Transverse colon (tissue), 4 donors: ENCODE results near the gene NUMBL. TPM values are rescaled to one million over a fixed set of nuclear protein-coding genes. Genes with fewer than 3 reads are reported as not detected.

Source experiments
- DNase-seq: peaks from one replicate; pipeline ENCODE4 v3.0.0-alpha.2; 2019
- H3K27ac ChIP-seq, 4 donors: fragments of 200-600 bp; sonication (generic); 2 replicates each; pipeline ENCODE4 v1.5.1; 2016 to 2018; ENCODE audit warnings: inconsistent platforms in 4 of 4
- H3K27me3 ChIP-seq: fragments of 200-600 bp; sonication (generic); 2 replicates; pipeline ENCODE4 v1.5.1; 2017; ENCODE audit warnings: inconsistent platforms
- H3K36me3 ChIP-seq, 4 donors: fragments of 200-600 bp; sonication (generic); 2 replicates each; pipeline ENCODE4 v1.5.1; 2017 to 2019; ENCODE audit warnings: inconsistent platforms in 4 of 4
- H3K4me1 ChIP-seq, 4 donors: fragments of 200-600 bp; sonication (generic); 2 replicates each; pipeline ENCODE4 v1.5.1; 2017 to 2020; ENCODE audit warnings: inconsistent platforms in 4 of 4
- H3K4me3 ChIP-seq, 4 donors: fragments of 200-600 bp; sonication (generic); 1 replicate in 1 of 4; 2 replicates in 3 of 4; pipeline versions ENCODE4 v1.5.1 to v1.6.1; 2017 to 2019; ENCODE audit warnings: inconsistent platforms in 4 of 4
- H3K9me3 ChIP-seq, 2 donors: fragments of 200-600 bp; sonication (generic); 2 replicates each; pipeline ENCODE4 v1.5.1; 2017 to 2019; ENCODE audit warnings: inconsistent platforms in 2 of 2
- CTCF ChIP-seq, 5 experiments: fragments of 200-600 bp in 3 of 5; fragments of 450-650 bp in 2 of 5; sonication (generic) in 3 of 5; IDR thresholded peaks; 1 replicate in 2 of 5; 2 replicates in 3 of 5; pipeline ENCODE4 v1.5.1; 2016 to 2017; ENCODE audit warnings: antibody characterized with exemption in 5 of 5, inconsistent platforms in 3 of 5, mild to moderate bottlenecking in 2 of 5, moderate library complexity in 1 of 5
- EP300 ChIP-seq: sonication (generic); formaldehyde crosslinking; IDR thresholded peaks from one replicate; pipeline ENCODE4 v1.6.1; 2017; ENCODE audit warnings: antibody characterized with exemption, low read depth
- POLR2A ChIP-seq: fragments of 450-650 bp; IDR thresholded peaks from one replicate; pipeline ENCODE4 v1.6.1; 2016; ENCODE audit warnings: antibody characterized with exemption, mild to moderate bottlenecking, moderate library complexity
- POLR2AphosphoS5 ChIP-seq, 3 donors: sonication (generic); formaldehyde crosslinking; IDR thresholded peaks; one replicate each; pipeline ENCODE4 v1.6.1; 2016; ENCODE audit warnings: antibody characterized with exemption in 3 of 3
- WGBS, 2 donors: methylation state at CpG; one replicate each; pipeline ENCODE4 v1.1.5; 2018; ENCODE audit warnings: low coverage in 1 of 2; 5-methylcytosine and 5-hydroxymethylcytosine counted together
- in situ Hi-C, 4 donors: fragments of 200-750 bp; cut with MboI; loops; one replicate each; pipeline versions ENCODE4 v1.15.0 to v1.15.1; 2017; ENCODE audit warnings: low sequenced_read_pairs in 3 of 4, low pct_ligation_motif_present in 1 of 4, low pct_unique_long_range_greater_than_20kb in 1 of 4
- intact Hi-C: fragments of 100-400 bp; cut with DNase I; formaldehyde crosslinking; loops from one replicate; pipeline ENCODE4 v1.15.1; 2023; ENCODE audit warnings: low total_unique reads
- total RNA-seq, 4 donors: library from RNA; depleted of rRNA; stranded (reverse); fragments of >200 nt; gene quantifications; one replicate each; pipeline ENCODE4 v1.1.0, GENCODE V29; 2016

NUMBL gene
- total RNA-seq, 4 donors from 2014 or later, result 9.0 to 44.9 (median 20.4) TPM

GRCh38 chr19:40632311-40633036, 58.0 kb downstream of the NUMBL start:
- Histone ChIP-seq H3K4me3 (no peak overlapping the region), H3K27ac (no peak overlapping the region), H3K36me3 (no peaks in the 10 kb centered on the region), H3K4me1 (peaks cover 0 to 9% (median 4%) of the 10 kb centered on the region in 4 donors), H3K9me3 (no peaks in the 10 kb centered on the region), H3K27me3 (peaks cover 5% of the 10 kb centered on the region)
- TF ChIP-seq EP300 (no peak), POLR2AphosphoS5 (IDR thresholded peaks at IDR 0.05) (no peak), CTCF (IDR thresholded peaks at IDR 0.05) (no peak), POLR2A (no peak)
- WGBS, 2 donors, result 91% methylated on average over 3 of the region's 3 CpGs; no CpG with 5 or more reads in 1 of the 2 donors
- DNase-seq, result no peak
- in situ Hi-C loops, result loop anchor here in 1 of 4 donors (10.0 kb wide), 1 partner anchor 88 kb away; no protein-coding TSS in a partner anchor
- intact Hi-C loops, result loop anchor here (10.0 kb wide), 1 partner anchor 108 kb away; no protein-coding TSS in a partner anchor

GRCh38 chr19:40630571-40631160, 59.8 kb downstream of the NUMBL start:
- Histone ChIP-seq H3K27me3 (peaks cover 5% of the 10 kb centered on the region), H3K9me3 (no peaks in the 10 kb centered on the region), H3K36me3 (peaks cover 0 to 2% (median 0%) of the 10 kb centered on the region in 4 donors), H3K4me3 (no peak overlapping the region), H3K27ac (no peak overlapping the region), H3K4me1 (peaks cover 0 to 9% (median 4%) of the 10 kb centered on the region in 4 donors)
- in situ Hi-C loops (loop anchor here in 1 of 4 donors (10.0 kb wide), 1 partner anchor 86 kb away; no protein-coding TSS in a partner anchor), intact Hi-C loops (loop anchor here (10.0 kb wide), 1 partner anchor 106 kb away; no protein-coding TSS in a partner anchor)
- 54 to 66% methylated on average over 8 to 16 of the region's 16 CpGs for whole genome bisulfite sequencing, 2 donors
- no peak for DNase-seq
- no peak for TF ChIP-seq POLR2A
- TF ChIP-seq POLR2AphosphoS5 (IDR thresholded peaks at IDR 0.05), result no peak
- TF ChIP-seq EP300, result no peak
- no peak for TF ChIP-seq CTCF (IDR thresholded peaks at IDR 0.05)

- intact Hi-C loops (no loop called here), in situ Hi-C loops (no loop called here)
- WGBS, 2 donors, result 96% methylated on average over 42 of the region's 42 CpGs; no CpG with 5 or more reads in 1 of the 2 donors
- Histone ChIP-seq H3K4me3 (no peak overlapping the region), H3K36me3 (peaks cover 0 to 5% (median 0%) of the 10 kb centered on the region in 4 donors), H3K27ac (no peak overlapping the region), H3K4me1 (peaks cover 0 to 7% (median 2%) of the 10 kb centered on the region in 4 donors), H3K9me3 (no peaks in the 10 kb centered on the region), H3K27me3 (peaks cover 5% of the 10 kb centered on the region)
- TF ChIP-seq POLR2AphosphoS5 (IDR thresholded peaks at IDR 0.05) (no peak), EP300 (no peak), POLR2A (no peak)
- DNase-seq, result no peak
Measured at GRCh38 chr19:40629346-40629745, 61.1 kb downstream of the NUMBL start.

- Histone ChIP-seq H3K4me1 (no peaks in the 10 kb centered on the region), H3K27ac (no peak overlapping the region), H3K9me3 (no peaks in the 10 kb centered on the region), H3K4me3 (no peak overlapping the region), H3K36me3 (peaks cover 0 to 5% (median 0%) of the 10 kb centered on the region in 4 donors), H3K27me3 (no peaks in the 10 kb centered on the region)
- DNase-seq, result no peak
- in situ Hi-C loops, result no loop called here
- 88 to 93% methylated on average over 7 to 38 of the region's 39 CpGs for WGBS, 2 donors
- TF ChIP-seq CTCF (IDR thresholded peaks at IDR 0.05), result no peak
- no peak for TF ChIP-seq POLR2AphosphoS5 (IDR thresholded peaks at IDR 0.05)
- no peak for TF ChIP-seq POLR2A
- no peak for TF ChIP-seq EP300
- intact Hi-C loops, result no loop called here
Measured at GRCh38 chr19:40627486-40628279, 62.8 kb downstream of the NUMBL start.
